ENCODE measurements around the gene JCAD. TPM values are rescaled to one million over a fixed set of nuclear protein-coding genes. Genes with fewer than 3 reads are reported as not detected.
"Not testable (repeated sequence)": the region's sequence is repeated elsewhere in the genome, so short reads cannot be mapped to it uniquely, and the experiment has no call there.

The JCAD gene
- polyA plus RNA-seq, 1 experiment, result 38.3 TPM

- H3K9me3 ChIP-seq (ENCODE audit: control insufficient read depth, insufficient read depth, low read length), result no peaks in the 10 kb centered on the region
- POLR2A ChIA-PET, result no interaction called here
- H3K4me3 ChIP-seq (ENCODE audit: low read depth, low read length), result no peak overlapping the region
- no peak for DNase-seq (ENCODE audit: low read depth, low spot score)
- no peaks in the 10 kb centered on the region for H3K27me3 ChIP-seq (ENCODE audit: control insufficient read depth, insufficient read depth, low read length)
- H3K27ac ChIP-seq (ENCODE audit: low read depth, low read length), result no peak overlapping the region
- TF ChIP-seq, protein P1, sequence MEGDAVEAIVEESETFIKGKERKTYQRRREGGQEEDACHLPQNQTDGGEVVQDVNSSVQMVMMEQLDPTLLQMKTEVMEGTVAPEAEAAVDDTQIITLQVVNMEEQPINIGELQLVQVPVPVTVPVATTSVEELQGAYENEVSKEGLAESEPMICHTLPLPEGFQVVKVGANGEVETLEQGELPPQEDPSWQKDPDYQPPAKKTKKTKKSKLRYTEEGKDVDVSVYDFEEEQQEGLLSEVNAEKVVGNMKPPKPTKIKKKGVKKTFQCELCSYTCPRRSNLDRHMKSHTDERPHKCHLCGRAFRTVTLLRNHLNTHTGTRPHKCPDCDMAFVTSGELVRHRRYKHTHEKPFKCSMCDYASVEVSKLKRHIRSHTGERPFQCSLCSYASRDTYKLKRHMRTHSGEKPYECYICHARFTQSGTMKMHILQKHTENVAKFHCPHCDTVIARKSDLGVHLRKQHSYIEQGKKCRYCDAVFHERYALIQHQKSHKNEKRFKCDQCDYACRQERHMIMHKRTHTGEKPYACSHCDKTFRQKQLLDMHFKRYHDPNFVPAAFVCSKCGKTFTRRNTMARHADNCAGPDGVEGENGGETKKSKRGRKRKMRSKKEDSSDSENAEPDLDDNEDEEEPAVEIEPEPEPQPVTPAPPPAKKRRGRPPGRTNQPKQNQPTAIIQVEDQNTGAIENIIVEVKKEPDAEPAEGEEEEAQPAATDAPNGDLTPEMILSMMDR (IDR thresholded peaks at IDR 0.05; ENCODE audit: low read depth, low read length), result no peak
- CTCF ChIA-PET, result interaction anchor here (1.1 kb wide), 3 partner anchors 11 to 229 kb away, joined by 3 read pairs; no protein-coding TSS in a partner anchor
These were observed 47.3 kb downstream of the JCAD start for GRCh38 chr10:30011956-30012647.

DNA sequence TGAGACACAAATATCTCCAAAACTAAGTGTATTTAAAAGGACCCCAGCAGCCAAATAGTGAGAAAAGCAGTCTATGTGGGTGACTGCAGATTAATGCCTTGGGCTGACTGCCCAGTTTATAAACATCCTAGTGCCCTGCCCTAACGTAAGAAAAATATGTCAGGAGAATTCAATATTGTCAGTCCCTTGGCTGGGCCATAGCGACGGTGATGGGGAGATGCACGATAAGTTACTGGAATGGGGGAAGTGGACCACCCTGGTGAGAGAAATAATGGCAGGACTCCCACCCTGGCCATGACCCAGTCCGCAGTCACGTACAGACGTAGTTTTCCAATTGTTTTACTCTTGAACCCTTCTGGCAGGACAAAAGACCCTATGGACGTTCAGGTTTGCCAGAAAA is 48.0 kb downstream of the JCAD start:
- Histone ChIP-seq H3K27me3 (ENCODE audit: control insufficient read depth, insufficient read depth, low read length) (no peaks in the 10 kb centered on the region), H3K27ac (ENCODE audit: low read depth, low read length) (no peak overlapping the region), H3K9me3 (ENCODE audit: control insufficient read depth, insufficient read depth, low read length) (no peaks in the 10 kb centered on the region), H3K4me3 (ENCODE audit: low read depth, low read length) (no peak overlapping the region)
- TF ChIP-seq, protein P1 (IDR thresholded peaks at IDR 0.05; ENCODE audit: low read depth, low read length), result no peak
- POLR2A ChIA-PET, result no interaction called here
- CTCF ChIA-PET, result interaction anchor here (1.1 kb wide), 2 partner anchors 10 to 230 kb away, joined by 3 read pairs; no protein-coding TSS in a partner anchor
- DNase-seq (ENCODE audit: low read depth, low spot score), result no peak

- POLR2A ChIA-PET, result no interaction called here
- no peak overlapping the region for H3K27ac ChIP-seq (ENCODE audit: low read depth, low read length)
- DNase-seq (ENCODE audit: low read depth, low spot score), result no peak
- H3K4me3 ChIP-seq (ENCODE audit: low read depth, low read length), result no peak overlapping the region
- no peaks in the 10 kb centered on the region for H3K27me3 ChIP-seq (ENCODE audit: control insufficient read depth, insufficient read depth, low read length)
- CTCF ChIA-PET, result no interaction called here
- TF ChIP-seq, protein P1 (IDR thresholded peaks at IDR 0.05; ENCODE audit: low read depth, low read length), result no peak
- no peaks in the 10 kb centered on the region for H3K9me3 ChIP-seq (ENCODE audit: control insufficient read depth, insufficient read depth, low read length)
These were observed 52.0 kb downstream of the JCAD start for GRCh38 chr10:30007406-30007805.

GRCh38 chr10:30006410-30006809 is 53.0 kb downstream of the JCAD start:
- TF ChIP-seq, protein P1 (IDR thresholded peaks at IDR 0.05; ENCODE audit: low read depth, low read length), result no peak
- no peak overlapping the region for H3K4me3 ChIP-seq (ENCODE audit: low read depth, low read length)
- ChIA-PET CTCF (no interaction called here), POLR2A (no interaction called here)
- H3K9me3 ChIP-seq (ENCODE audit: control insufficient read depth, insufficient read depth, low read length), result no peaks in the 10 kb centered on the region
- H3K27me3 ChIP-seq (ENCODE audit: control insufficient read depth, insufficient read depth, low read length), result no peaks in the 10 kb centered on the region
- no peak for DNase-seq (ENCODE audit: low read depth, low spot score)
- H3K27ac ChIP-seq (ENCODE audit: low read depth, low read length), result no peak overlapping the region

DNA sequence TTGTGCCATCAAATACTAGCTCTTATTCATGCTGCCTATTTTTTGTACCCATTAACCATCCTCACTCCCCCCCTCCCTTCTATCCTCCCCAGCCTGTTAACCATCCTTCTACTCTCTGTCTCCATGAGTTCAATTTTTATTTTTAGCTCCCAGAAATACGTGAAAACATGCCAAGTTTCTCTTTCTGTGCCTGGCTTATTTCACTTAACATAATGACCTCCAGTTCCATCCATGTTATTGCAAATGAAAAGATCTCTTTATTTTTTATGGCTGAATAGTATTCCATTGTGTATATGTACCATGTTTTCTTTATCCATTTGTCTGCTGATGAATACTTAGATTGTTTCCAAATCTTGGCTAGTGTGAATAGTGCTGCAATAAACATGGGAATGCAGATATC is 54.3 kb downstream of the JCAD start:
- H3K27ac ChIP-seq (ENCODE audit: low read depth, low read length); H3K4me3 ChIP-seq (ENCODE audit: low read depth, low read length); POLR2A ChIA-PET; H3K9me3 ChIP-seq (ENCODE audit: control insufficient read depth, insufficient read depth, low read length); H3K27me3 ChIP-seq (ENCODE audit: control insufficient read depth, insufficient read depth, low read length); DNase-seq (ENCODE audit: low read depth, low spot score); CTCF ChIA-PET: not testable (repeated sequence)
